SU-DHL-6 (cell line): ENCODE measurements around the gene PC.

Source experiments
- H2AFZ ChIP-seq: fragments of 200-600 bp; sonication (generic); 2 replicates; pipeline ENCODE4 v1.6.1; 2014; ENCODE audit warnings: low read depth, mild to moderate bottlenecking, moderate library complexity, mixed read lengths, antibody characterized with exemption, low read length; ENCODE audit not compliant: severe bottlenecking
- H3F3A ChIP-seq: fragments of 200-600 bp; shearing (Covaris generic); 2 replicates; pipeline ENCODE4 v1.6.0; 2016; ENCODE audit warnings: antibody characterized with exemption, mild to moderate bottlenecking; ENCODE audit not compliant: insufficient read depth
- H3K27ac ChIP-seq: fragments of 200-600 bp; sonication (generic); 2 replicates; pipeline ENCODE4 v1.5.1; 2016; ENCODE audit warnings: low read depth, mild to moderate bottlenecking, low read length, moderate library complexity, mixed read lengths
- H3K27me3 ChIP-seq: fragments of 200-600 bp; sonication (generic), shearing (Covaris generic); 2 replicates; pipeline ENCODE4 v1.6.0; 2014; ENCODE audit warnings: mild to moderate bottlenecking, low read length
- H3K36me3 ChIP-seq: fragments of 200-600 bp; sonication (generic); 2 replicates; pipeline ENCODE4 v1.6.1; 2014; ENCODE audit warnings: mild to moderate bottlenecking, low read length, mixed read lengths
- H3K4me2 ChIP-seq: fragments of 300-600, 200-600 bp; shearing (Covaris generic), sonication (generic); 2 replicates; pipeline ENCODE4 v1.6.0; 2014; ENCODE audit warnings: low read length, low read depth, mild to moderate bottlenecking; ENCODE audit not compliant: poor library complexity, severe bottlenecking
- H3K4me3 ChIP-seq: fragments of 200-600 bp; sonication (generic); 2 replicates; pipeline ENCODE4 v1.5.1; 2014; ENCODE audit warnings: antibody characterized with exemption, low read length, mild to moderate bottlenecking, mixed read lengths; ENCODE audit not compliant: insufficient read depth, poor library complexity, severe bottlenecking
- H3K79me2 ChIP-seq: fragments of 200-600 bp; sonication (generic); 2 replicates; pipeline ENCODE4 v1.6.1; 2014; ENCODE audit warnings: mild to moderate bottlenecking, low read length, moderate library complexity; ENCODE audit not compliant: insufficient read depth
- H3K9ac ChIP-seq: fragments of 200-600 bp; sonication (generic); 2 replicates; pipeline ENCODE4 v1.7.0; 2014; ENCODE audit warnings: mild to moderate bottlenecking, low read length
- H3K9me2 ChIP-seq: fragments of 200-600 bp; sonication (generic); replicated peaks from 2 replicates; pipeline ENCODE4 v1.6.1; 2014; ENCODE audit warnings: low read length; ENCODE audit not compliant: insufficient read depth
- H3K9me3 ChIP-seq: fragments of 200-600 bp; sonication (generic); 2 replicates; pipeline ENCODE4 v1.6.1; 2014; ENCODE audit warnings: low read length, mixed read lengths; ENCODE audit not compliant: insufficient read depth
- H4K20me1 ChIP-seq: fragments of 200-600 bp; sonication (generic); 2 replicates; pipeline ENCODE4 v1.6.1; 2014; ENCODE audit warnings: low read depth, mild to moderate bottlenecking, antibody characterized with exemption, low read length, moderate library complexity, mixed read lengths
- CTCF ChIP-seq: fragments of 200-600 bp; sonication (generic); IDR thresholded peaks from one replicate; pipeline ENCODE4 v1.5.1; 2017; ENCODE audit warnings: antibody characterized with exemption, mild to moderate bottlenecking, low read length, moderate library complexity; ENCODE audit not compliant: insufficient read depth, poor library complexity, severe bottlenecking
- EZH2phosphoT487 ChIP-seq: fragments of 200-600 bp; sonication (generic), shearing (Covaris generic); conservative IDR thresholded peaks from 2 replicates; pipeline ENCODE4 v1.6.1; 2018; ENCODE audit warnings: mild to moderate bottlenecking, antibody characterized with exemption, low read length, moderate library complexity, mixed read lengths

PC gene

DNA sequence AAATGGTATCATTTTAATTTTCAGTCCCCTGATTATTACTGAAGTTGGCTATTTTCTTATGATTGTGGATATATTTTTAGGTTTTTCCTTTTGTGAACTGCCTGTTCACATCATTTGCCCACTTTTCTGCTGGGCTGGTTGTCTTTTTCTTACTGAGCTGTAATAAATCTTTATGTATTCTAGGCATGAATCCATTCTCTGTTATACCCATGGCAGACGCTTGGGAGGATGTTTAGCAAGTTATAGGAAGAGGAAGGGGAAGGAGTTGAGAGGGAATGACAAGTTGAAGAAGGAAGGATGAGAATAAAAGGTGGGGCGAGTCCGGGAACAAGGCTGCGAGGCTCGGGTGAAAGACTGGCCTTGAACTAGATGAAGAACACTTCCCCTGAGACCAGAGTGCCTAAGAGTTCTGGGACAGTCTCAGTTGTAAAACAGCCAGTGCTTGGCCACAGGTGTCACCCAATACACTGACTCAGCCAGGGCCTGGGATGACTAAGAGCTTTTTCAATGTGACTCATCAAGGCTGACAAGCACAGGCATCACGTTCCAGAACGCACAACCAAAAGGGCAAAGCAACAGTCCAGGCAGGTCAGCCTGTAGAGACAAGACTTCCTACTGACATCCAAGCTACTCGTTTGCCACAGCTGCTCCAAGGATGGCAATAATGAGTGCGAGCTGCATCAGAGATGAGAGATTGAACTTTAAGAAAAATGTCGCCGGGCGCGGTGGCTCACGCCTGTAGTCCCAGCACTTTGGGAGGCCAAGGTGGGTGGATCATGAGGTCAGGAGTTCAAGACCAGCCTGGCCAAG lies 66.1 kb downstream of the PC start:
- H3K9me2 ChIP-seq = no peaks in the 10 kb centered on the region
- H3K9me3 ChIP-seq = no peaks in the 10 kb centered on the region
- H3K27ac ChIP-seq = no peak overlapping the region
- TF ChIP-seq CTCF = no peak
- 0 out of 2 replicates have a peak, but pooled peaks cover 2% of the 10 kb centered on the region for H3K27me3 ChIP-seq
- H4K20me1 ChIP-seq = no peaks in the 10 kb centered on the region
- no peaks in the 10 kb centered on the region for H3K36me3 ChIP-seq
- no peak overlapping the region for H3K9ac ChIP-seq
- H3K4me2 ChIP-seq = no peak overlapping the region
- H3F3A ChIP-seq = no peaks in the 10 kb centered on the region
- H3K79me2 ChIP-seq = no peaks in the 10 kb centered on the region
- H3K4me3 ChIP-seq = no peak overlapping the region
- no peak overlapping the region for H2AFZ ChIP-seq

DNA sequence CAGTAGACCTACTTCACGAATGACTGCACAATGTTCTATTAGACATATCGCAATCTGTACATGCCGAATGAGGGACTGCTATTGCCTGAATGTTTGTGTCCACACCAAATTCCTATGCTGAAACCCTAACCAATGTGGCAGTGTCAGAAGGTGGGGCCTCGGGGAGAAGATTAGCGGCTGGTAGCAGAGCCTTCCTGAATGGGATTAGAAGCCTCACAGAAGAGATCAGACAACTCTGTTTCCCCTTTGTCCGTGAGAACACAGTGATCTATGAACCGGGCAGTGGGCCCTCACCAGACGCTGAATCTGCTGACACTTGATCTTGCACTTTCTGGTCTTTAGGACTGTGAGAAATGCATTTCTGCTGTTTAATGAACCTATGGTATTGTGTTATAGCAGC lies 68.2 kb downstream of the PC start:
- no peaks in the 10 kb centered on the region for H3K9me3 ChIP-seq
- H2AFZ ChIP-seq = no peak overlapping the region
- no peaks in the 10 kb centered on the region for H4K20me1 ChIP-seq
- no peaks in the 10 kb centered on the region for H3K9me2 ChIP-seq
- H3K36me3 ChIP-seq = no peaks in the 10 kb centered on the region
- TF ChIP-seq EZH2phosphoT487 = no peak
- TF ChIP-seq CTCF = no peak
- no peak overlapping the region for H3K9ac ChIP-seq
- H3K4me3 ChIP-seq = no peak overlapping the region
- no peak overlapping the region for H3K27ac ChIP-seq
- no peaks in the 10 kb centered on the region for H3K27me3 ChIP-seq
- H3K79me2 ChIP-seq = no peaks in the 10 kb centered on the region
- no peak overlapping the region for H3K4me2 ChIP-seq
- H3F3A ChIP-seq = no peaks in the 10 kb centered on the region

DNA sequence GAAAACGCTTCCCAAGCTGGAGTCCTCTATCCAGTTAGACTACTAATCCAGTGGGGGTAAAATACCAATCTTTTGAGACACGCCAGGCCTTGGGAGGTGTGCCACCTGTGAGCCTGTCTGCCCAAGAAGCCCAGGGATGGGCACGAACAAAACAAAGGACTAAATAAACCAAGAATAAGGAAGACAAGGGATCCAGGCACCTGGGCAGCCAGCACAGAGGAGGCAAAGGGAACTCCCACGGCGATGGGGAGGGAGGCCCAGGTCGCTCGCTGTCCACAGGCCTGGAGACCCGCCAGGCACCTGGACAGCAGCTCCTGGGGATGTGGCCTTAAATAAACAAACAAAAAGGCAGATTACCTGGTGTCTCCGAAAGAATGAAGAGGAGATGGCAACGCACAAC lies 69.9 kb downstream of the PC start:
- Histone ChIP-seq H3F3A (no peaks in the 10 kb centered on the region), H3K9me2 (no peaks in the 10 kb centered on the region), H3K4me3 (no peak overlapping the region), H3K9ac (no peak overlapping the region), H3K36me3 (no peaks in the 10 kb centered on the region), H3K4me2 (no peak overlapping the region), H3K27me3 (no peaks in the 10 kb centered on the region), H3K27ac (no peak overlapping the region), H3K9me3 (no peaks in the 10 kb centered on the region), H4K20me1 (no peaks in the 10 kb centered on the region), H2AFZ (no peak overlapping the region), H3K79me2 (no peaks in the 10 kb centered on the region)
- TF ChIP-seq CTCF (no peak), EZH2phosphoT487 (no peak)
